GM18519 (cell line): ENCODE measurements around the gene SNX27.

Experiments used
- ATAC-seq: cut with Tn5 transposase; IDR thresholded peaks from one replicate; pipeline ENCODE4 v1.9.1; 2021; ENCODE audit warnings: mild to moderate bottlenecking, moderate library complexity; ENCODE audit not compliant: unreplicated experiment, low FRiP score

Gene SNX27

GRCh38 chr1:151701515-151701914 is 89.7 kb downstream of the SNX27 start:
- no peak for ATAC-seq

DNA sequence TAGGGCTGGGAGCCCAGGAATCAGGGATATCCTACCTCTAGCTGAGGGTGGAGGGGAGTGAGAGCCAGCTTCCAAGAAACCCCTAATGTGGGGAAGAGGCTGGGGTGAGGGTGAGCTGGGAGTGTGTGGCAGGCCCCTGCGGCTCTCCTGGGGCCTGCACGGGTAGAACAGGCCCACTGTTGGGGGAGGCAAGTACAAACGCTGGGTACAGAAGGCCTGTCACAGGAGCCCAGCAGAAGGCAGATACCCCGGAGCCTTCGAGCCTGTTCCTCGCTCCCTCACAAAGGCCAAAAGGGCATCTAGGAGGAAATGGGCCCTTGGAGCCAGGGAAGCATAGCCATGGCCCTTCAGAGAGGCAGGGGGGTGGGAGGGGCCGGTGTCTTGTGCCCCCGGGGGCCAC is 91.1 kb downstream of the SNX27 start:
- ATAC-seq = no peak

DNA sequence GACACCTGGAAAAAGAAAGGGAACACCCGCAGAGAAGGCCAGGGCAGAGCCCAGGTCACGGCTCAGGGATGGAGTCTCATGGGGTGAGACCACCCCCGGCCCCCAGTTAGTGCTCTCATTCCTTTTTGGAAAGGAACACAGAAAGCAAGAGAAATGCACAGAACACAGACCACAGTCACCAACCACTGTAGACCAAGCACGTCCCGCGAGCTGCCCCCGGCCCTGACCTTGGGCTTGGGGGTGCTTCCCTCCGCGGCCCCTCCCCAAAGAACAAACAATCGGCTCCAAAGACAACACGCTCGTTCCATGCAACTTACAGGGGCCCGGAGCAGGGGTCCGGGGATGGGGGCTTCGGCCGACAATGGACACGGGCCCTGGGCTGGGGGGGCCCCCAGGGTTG is 92.0 kb downstream of the SNX27 start:
- no peak for ATAC-seq

DNA sequence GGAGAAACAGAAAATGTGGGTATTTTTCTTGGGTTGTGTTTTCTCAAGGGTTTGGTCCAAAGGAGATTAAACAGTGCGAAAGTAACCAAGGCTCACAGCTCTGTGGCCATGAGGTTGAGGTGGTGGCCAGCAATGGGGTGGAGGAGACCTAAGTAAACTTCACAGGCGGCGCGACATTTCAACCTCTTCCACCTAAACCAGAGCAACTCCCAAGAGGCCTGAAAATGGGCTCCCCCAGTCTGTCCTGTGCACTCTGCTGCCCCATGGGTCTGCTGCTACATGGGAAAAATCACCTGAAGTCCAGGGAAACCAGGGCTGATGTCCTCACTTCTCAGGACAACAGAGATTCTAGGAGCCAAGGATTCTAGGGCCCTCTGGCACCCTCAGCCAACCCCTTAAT is 92.4 kb downstream of the SNX27 start:
- no peak for ATAC-seq

DNA sequence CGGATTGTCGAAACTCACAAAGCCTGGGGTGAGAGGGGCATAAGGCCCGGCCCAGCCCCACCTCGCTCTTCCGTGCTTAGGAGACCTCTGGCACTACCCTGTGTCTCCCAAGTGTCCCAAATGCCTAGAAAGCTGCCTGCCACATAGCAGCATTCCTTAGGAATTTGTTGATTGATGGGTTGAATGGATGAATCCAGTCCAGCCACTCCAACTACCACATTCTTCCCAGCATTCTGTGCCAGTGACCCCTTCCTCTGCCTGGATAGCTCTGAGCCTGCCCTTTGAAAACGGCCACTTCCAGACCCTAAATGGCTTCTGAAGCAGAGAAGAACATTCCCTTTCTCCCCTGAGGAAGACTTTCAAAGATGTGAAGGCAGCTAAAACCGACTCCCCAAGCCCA is 93.3 kb downstream of the SNX27 start:
- no peak for ATAC-seq

DNA sequence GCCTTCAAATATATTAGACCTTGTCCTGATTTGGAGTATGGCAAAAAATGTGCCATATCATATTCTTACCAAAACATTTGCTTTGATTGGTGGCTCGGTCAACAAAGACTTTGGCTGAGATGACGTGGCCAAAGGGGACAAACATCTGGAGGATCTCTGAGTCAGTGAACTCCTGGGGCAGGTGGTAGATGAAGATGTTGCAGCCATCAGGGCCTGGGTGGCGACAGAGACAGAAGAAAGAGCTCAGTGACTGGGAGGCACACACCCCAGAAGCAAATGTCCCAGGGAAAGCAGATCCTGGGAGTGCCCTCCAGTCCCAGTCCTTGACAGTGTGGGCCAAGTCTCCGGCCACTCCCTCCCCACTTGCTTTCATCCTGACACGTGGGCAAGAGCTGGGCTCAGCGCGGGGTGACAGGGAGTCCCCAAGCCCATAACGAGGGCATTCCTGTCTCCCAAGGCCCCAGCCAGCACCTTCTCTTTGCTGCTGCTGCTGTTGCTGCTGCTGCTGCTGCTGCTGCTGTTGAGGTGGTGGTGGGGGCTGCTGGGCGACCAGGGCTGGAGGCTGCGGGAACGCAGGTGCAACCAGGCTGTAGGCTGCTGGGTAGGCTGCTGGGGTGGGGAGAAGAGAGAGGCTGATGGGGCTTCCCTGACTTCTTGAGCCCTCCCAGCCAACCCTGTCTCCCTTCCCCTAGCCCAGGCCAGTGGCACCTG is 94.1 kb downstream of the SNX27 start:
- no peak for ATAC-seq

- no peak for ATAC-seq
Observed at GRCh38 chr1:151706464-151707415, 94.9 kb downstream of the SNX27 start.

- no peak for ATAC-seq
Observed at GRCh38 chr1:151707541-151708065, 95.8 kb downstream of the SNX27 start.

- no peak for ATAC-seq
Observed at GRCh38 chr1:151708891-151709290, 97.0 kb downstream of the SNX27 start.

- no peak for ATAC-seq
Observed at GRCh38 chr1:151710187-151710840, 98.5 kb downstream of the SNX27 start.

DNA sequence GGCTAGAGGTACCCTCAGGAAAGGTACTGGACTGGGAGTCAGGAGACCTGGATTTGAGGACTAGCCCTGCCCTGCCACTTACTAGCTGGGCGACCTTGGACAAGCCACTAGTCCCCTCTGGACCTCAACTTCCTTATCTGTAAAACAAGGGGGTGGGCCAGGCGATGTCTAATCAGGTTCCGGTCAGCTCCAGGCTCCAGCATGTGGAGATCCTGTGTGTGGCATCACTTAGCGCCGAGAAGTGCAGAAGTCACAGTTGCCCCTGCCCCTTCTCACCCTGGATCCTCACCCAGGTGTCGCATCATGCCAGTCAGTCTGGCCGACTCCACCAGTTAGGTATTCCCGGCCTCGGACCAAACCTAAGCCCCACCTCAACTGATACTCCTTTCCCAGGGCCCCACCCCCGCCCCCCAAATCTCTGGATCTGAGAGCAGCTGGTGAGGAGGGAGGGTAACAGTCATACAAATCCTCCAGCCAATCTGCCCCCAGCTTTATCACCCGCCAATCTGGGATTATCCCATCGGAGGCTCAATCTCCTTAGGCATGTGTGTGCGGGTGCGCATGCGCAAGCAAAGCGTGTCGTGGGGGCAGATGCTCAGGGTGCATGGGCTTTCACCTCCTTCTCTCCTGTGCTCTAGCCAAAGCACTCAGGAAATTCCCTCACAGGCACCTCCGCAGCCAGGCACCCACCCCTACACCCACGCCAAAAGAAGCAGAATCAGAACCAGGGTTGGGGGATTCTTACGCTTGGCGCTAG is 99.4 kb downstream of the SNX27 start:
- ATAC-seq = no peak

DNA sequence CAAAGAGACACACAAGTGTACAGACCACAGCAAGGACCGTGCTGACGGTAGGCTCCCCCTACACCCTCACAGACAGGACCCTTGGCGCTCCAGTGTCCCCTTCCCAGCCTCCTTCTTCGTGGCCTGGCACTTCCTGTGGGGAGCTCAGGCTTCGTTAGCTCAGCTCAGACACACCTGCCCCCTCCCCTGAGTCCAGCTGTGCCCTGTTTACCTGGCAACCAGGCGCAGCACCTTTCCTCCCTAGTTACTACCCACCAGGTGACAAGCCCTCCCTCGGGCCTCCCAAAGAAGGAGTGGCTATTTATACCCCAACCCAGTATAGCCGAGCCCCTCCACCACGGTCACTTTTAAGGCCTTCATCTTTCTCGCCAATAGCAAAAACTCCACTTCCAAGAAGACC is 100.1 kb downstream of the SNX27 start:
- no peak for ATAC-seq

DNA sequence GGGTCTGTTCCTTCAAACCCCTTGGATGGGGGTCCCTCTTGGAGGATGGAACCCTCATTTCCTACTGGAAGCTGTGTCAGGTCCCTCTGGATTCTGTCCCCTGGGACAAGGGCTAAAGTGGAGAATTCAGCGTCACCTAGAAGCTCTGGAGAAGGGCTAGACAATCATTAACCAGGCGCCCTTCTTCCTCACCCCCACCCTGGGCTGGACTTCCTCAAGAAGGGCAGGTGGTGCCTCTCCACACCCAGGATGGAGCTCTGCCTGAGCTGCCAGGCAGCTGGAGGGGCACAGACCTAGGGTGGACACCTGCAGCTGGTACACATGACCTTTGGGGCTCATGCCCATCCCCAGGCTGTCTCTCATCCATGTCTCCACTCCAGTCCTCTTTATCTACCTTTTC is 101.2 kb downstream of the SNX27 start:
- no peak for ATAC-seq

DNA sequence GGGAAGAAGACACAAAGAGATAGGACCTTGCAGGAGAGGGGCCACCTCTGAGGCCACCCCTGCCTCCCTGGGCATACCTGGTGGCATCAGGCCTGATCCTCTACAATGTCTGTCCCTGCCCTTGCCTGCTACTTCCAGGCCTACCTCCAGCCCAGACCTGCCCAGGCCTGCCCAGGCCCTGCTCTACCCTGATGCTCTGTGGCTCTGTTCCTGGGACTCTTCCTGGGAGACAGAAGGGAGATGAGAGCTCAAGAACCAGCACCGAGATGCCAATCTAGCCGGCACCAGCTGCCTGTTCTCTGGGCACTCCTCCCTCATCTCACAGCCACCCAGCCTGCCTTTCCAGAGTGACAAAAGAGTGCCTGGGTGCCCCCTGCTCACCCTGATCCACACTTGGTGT is 102.0 kb downstream of the SNX27 start:
- no peak for ATAC-seq

- no peak for ATAC-seq
Observed at GRCh38 chr1:151714820-151715725, 103.2 kb downstream of the SNX27 start.

GRCh38 chr1:151715726-151716404 is 104.0 kb downstream of the SNX27 start:
- no peak for ATAC-seq

- ATAC-seq = no peak
Observed at GRCh38 chr1:151716405-151716762, 104.5 kb downstream of the SNX27 start.

DNA sequence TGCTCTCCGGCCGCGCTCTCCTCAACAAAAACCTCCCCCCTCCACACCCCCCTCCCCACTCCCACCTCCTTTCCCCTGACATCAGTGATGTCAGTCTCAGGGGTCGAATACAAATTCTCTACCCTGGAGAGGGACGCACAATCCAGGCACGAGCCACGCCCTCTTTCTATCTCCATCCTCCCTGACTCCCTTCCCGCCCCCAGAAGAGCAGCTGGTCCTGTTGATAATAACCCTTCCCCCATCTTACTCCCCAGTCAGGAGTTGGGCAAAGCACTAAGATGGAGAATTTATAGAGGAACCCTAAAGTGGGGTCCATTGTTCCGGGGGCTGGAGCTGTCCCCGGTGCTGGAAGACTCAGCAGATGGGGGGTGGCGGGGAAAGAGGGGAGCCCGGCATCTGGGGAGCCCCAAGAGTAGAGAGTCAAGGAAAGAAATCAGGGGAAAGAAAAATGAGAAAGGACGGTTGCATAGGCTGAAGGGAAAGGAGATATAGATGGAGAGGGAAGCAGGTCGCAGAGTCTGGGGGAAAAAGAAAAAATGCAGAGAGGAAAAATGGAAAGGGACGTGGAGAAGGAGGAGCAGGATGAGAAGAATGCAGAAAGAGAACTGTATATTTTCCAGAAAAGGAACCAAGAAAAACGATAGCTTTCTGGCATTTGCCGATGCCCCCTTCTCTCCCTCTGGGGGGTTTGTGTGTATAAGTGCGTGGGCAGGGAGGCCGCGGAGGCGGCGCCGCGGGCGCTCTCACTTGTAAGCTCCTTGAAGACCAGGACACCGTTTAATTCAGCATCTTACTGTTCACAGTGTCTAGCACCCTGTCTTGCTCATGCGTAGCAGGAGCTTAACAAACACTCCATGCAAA is 105.2 kb downstream of the SNX27 start, which contains the start of gene CELF3:
TSS of gene CELF3 (minus strand) at position 33 of the 861 bp plus-strand sequence. CDS start 783 bp downstream, outside the sequence.
- no peak for ATAC-seq
